HCT116 (cell line): ENCODE results near the gene MFRP.

Experiments
- CTCF ChIP-seq, 3 experiments: fragments of 200-600 bp in 1 of 3; sonication (generic) in 1 of 3; IDR thresholded peaks in 2 of 3; conservative IDR thresholded peaks in 1 of 3; 2 replicates each; pipeline ENCODE4 v1.5.1; 2012 to 2017; ENCODE audit warnings: low read depth in 2 of 3, low read length in 2 of 3, antibody characterized with exemption in 1 of 3, borderline replicate concordance in 1 of 3, control low read depth in 1 of 3, mild to moderate bottlenecking in 1 of 3, mixed read lengths in 1 of 3, mixed run types in 1 of 3, moderate library complexity in 1 of 3; ENCODE audit not compliant: insufficient read depth in 1 of 3
- YY1 ChIP-seq: IDR thresholded peaks from 2 replicates; pipeline ENCODE4 v1.6.1; 2011; ENCODE audit warnings: low read length, low read depth, moderate library complexity, mild to moderate bottlenecking; ENCODE audit not compliant: insufficient replicate concordance; ENCODE audit errors: extremely low read depth

DNA sequence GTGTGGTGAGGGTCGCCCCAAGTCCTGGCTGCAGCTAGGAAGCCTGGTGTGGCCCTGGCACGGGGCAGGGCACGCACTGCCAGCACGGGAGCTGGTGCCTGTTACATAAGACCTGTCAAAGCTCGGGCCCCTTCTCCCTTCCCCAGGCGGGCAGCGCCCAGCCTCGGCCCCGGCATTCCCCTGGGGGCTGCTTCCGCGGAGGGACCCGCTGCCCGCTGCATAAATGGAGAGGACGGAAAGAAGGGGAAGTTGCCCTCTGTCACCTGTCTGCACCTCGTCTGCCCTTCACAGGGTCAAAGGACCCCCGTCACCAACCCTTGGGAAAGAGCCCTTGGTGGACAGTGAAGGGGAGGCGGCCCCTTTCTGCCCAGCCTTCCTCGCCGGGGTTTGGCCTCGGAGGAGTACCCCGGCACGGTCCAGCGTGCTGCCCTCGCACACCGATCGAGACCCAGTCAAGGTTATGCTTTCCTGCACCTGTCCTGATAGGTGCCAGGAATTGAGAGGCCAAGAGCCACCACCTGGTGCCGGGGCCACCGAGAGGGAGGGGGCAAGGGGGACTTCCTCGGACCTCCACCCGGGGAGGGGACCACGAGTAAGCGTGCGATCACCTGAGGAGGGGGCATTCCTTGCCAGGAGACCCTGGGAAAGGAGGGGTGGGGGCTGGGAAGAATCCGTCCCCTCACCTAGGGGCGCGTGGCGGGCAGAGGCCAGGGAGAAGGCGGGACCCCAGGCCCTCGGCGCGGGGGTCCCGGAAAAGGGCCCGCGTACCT, 16.8 kb upstream of the MFRP start:
- TF ChIP-seq YY1 (no peak), CTCF (IDR thresholded peaks at IDR 0.05 in 2 of 3, conservative IDR thresholded peaks at IDR 0.05 in 1 of 3; ENCODE audit: borderline replicate concordance in 1 of 3, insufficient read depth in 1 of 3, low read depth in 2 of 3, low read length in 2 of 3) (no peak)
